ENCODE results near the gene NCK2. TPM values are rescaled to one million over a fixed set of nuclear protein-coding genes. Genes with fewer than 3 reads are reported as not detected.
A peak's percentile ranks its signal among the peaks of the same experiment; 100 is the strongest.

Gene NCK2
- total and polyA plus RNA-seq, 2 of the 13 experiments (the other 11 are each of a cell fraction or from before 2014, with no cell fraction given): 14.8 to 23.5 TPM

DNA sequence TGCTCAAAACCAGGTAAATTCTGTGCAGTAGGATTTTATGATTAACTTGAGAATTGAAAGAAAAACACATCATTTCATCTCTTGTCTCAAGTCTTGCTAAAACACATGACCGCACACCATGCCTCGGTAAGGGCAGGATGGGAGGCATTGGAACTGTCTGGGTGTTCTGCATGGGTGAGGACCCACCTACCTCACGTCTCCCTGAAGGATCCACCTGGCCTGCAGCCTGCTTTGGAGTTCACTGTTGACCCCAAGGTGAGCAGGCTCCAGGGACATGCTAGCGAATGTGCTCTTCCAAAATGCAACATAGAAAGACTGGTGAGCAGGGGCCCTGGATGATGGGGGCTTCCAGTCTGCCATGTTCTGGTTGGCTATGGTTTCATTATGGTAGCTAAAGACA, 131.5 kb downstream of the NCK2 start (continued):
- TF ChIP-seq MLLT10 (CRISPR knock-in tag; IDR thresholded peaks at IDR 0.05) (no peak), ZNF772 (CRISPR knock-in tag; IDR thresholded peaks at IDR 0.05) (no peak), ZNF558 (CRISPR knock-in tag; IDR thresholded peaks at IDR 0.05; ENCODE audit: borderline replicate concordance) (no peak), ZNF781 (CRISPR knock-in tag; IDR thresholded peaks at IDR 0.05; ENCODE audit: borderline replicate concordance, not compliant biosample characterization) (no peak), GTF2F1 (IDR thresholded peaks at IDR 0.05; ENCODE audit: low read length) (no peak), ISX (CRISPR knock-in tag; conservative IDR thresholded peaks at IDR 0.05) (no peak), ZNF75D (CRISPR knock-in tag; IDR thresholded peaks at IDR 0.05; ENCODE audit: borderline replicate concordance) (no peak)
- TF ChIP-seq, protein P1, sequence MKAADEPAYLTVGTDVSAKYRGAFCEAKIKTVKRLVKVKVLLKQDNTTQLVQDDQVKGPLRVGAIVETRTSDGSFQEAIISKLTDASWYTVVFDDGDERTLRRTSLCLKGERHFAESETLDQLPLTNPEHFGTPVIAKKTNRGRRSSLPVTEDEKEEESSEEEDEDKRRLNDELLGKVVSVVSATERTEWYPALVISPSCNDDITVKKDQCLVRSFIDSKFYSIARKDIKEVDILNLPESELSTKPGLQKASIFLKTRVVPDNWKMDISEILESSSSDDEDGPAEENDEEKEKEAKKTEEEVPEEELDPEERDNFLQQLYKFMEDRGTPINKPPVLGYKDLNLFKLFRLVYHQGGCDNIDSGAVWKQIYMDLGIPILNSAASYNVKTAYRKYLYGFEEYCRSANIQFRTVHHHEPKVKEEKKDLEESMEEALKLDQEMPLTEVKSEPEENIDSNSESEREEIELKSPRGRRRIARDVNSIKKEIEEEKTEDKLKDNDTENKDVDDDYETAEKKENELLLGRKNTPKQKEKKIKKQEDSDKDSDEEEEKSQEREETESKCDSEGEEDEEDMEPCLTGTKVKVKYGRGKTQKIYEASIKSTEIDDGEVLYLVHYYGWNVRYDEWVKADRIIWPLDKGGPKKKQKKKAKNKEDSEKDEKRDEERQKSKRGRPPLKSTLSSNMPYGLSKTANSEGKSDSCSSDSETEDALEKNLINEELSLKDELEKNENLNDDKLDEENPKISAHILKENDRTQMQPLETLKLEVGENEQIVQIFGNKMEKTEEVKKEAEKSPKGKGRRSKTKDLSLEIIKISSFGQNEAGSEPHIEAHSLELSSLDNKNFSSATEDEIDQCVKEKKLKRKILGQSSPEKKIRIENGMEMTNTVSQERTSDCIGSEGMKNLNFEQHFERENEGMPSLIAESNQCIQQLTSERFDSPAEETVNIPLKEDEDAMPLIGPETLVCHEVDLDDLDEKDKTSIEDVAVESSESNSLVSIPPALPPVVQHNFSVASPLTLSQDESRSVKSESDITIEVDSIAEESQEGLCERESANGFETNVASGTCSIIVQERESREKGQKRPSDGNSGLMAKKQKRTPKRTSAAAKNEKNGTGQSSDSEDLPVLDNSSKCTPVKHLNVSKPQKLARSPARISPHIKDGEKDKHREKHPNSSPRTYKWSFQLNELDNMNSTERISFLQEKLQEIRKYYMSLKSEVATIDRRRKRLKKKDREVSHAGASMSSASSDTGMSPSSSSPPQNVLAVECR (CRISPR knock-in tag; IDR thresholded peaks at IDR 0.05; ENCODE audit: borderline replicate concordance): no peak

DNA sequence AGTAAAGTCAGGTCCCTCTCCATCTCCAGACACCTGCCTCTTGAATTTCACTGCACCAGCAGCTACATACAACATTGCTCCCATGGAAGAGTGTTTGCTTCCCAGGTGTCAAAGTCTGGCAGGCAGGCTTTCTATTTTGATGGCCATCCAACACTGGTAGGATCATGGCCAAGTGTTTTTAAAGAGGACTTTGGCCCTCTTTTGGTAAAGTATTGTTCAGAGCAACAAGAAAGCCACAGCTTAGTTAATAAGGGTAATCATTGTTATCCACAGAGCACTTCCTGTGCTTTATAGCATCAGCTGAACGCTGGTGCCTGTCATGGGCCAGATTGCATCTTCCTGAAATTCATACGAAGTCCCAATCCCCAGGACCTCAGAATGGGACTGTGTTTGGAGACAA, 133.2 kb downstream of the NCK2 start:
- in situ Hi-C loops (cut with HindIII; ENCODE audit: extremely low pct_ligation_motif_present, low pct_unique_long_range_greater_than_20kb): no loop called here
- intact Hi-C loops (cut with micrococcal nuclease; ENCODE audit: unreplicated experiment): loop anchor here (5.0 kb wide), 1 partner anchor 131 kb away; no protein-coding TSS in a partner anchor
- WGBS (ENCODE audit: low lambda C conversion rate): 75% methylated on average over 2 of the region's 2 CpGs
- Histone ChIP-seq H3K27ac (ENCODE audit: extremely low read length, insufficient read depth, low read length) (no peak overlapping the region), H3K9ac (ENCODE audit: insufficient read depth, low read depth, low read length) (no peak overlapping the region), H2AFZ (ENCODE audit: low read length) (no peak overlapping the region), H3K9me3 (ENCODE audit: low read length) (no peaks in the 10 kb centered on the region), H4K20me1 (ENCODE audit: insufficient read depth, low read length) (no peaks in the 10 kb centered on the region), H3K4me1 (ENCODE audit: insufficient read depth, low read length) (peaks cover 39% of the 10 kb centered on the region), H3K4me2 (ENCODE audit: low read depth, low read length) (no peak overlapping the region), H3K36me3 (replicated peaks in 1 of 2; ENCODE audit: control insufficient read depth in 1 of 2, insufficient read depth in 2 of 2, low read length in 2 of 2) (peaks cover 3 to 6% of the 10 kb centered on the region in 2 experiments; a peak in 1 of 5 replicates), H3K4me3 (replicated peaks in 1 of 3; ENCODE audit: insufficient read depth in 1 of 3, low read depth in 2 of 3, low read length in 3 of 3) (no peak overlapping the region), H3K27me3 (ENCODE audit: control insufficient read depth in 1 of 2, insufficient read depth in 2 of 2, low read length in 2 of 2) (no peaks in the 10 kb centered on the region), H3K79me2 (ENCODE audit: insufficient read depth, low read length) (no peaks in the 10 kb centered on the region)
- ATAC-seq: peak; percentile 56
- no TSS peak for BruUV-seq (replicated peaks)
- POLR2A ChIA-PET: no interaction called here
- CTCF ChIA-PET (ENCODE audit: low intra/inter-chr PET ratio, low total read pairs): no interaction called here
- FAIRE-seq: peak; percentile 56
- DNase-seq (ENCODE audit: low spot score): peak; percentile 30
- TF ChIP-seq SOX5 (CRISPR knock-in tag; IDR thresholded peaks at IDR 0.05; ENCODE audit: borderline replicate concordance) (peak; percentile 80), SP2 (CRISPR knock-in tag; IDR thresholded peaks at IDR 0.05) (no peak), HNF4A (CRISPR knock-in tag; IDR thresholded peaks at IDR 0.05) (0 out of 2 replicates have a peak, but pooled peaks have one; percentile 18), CAMTA2 (CRISPR knock-in tag; IDR thresholded peaks at IDR 0.05; ENCODE audit: borderline replicate concordance) (no peak), TRIM24 (CRISPR knock-in tag; IDR thresholded peaks at IDR 0.05) (no peak), SOX13 (IDR thresholded peaks at IDR 0.05) (peak; percentile 63), SOX13 (CRISPR knock-in tag; conservative IDR thresholded peaks at IDR 0.05 in 1 of 2, IDR thresholded peaks at IDR 0.05 in 1 of 2) (peak in 1 of 2 experiments; percentile 73; a peak in 2 of 4 replicates), GABPA (IDR thresholded peaks at IDR 0.05; ENCODE audit: low read depth, low read length) (no peak), GABPA (CRISPR knock-in tag; IDR thresholded peaks at IDR 0.05; ENCODE audit: low read depth) (0 out of 2 replicates have a peak, but pooled peaks have one; percentile 13)
- TF ChIP-seq, protein P2, sequence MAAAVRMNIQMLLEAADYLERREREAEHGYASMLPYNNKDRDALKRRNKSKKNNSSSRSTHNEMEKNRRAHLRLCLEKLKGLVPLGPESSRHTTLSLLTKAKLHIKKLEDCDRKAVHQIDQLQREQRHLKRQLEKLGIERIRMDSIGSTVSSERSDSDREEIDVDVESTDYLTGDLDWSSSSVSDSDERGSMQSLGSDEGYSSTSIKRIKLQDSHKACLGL (CRISPR knock-in tag; IDR thresholded peaks at IDR 0.05): no peak
- TF ChIP-seq, protein P3, sequence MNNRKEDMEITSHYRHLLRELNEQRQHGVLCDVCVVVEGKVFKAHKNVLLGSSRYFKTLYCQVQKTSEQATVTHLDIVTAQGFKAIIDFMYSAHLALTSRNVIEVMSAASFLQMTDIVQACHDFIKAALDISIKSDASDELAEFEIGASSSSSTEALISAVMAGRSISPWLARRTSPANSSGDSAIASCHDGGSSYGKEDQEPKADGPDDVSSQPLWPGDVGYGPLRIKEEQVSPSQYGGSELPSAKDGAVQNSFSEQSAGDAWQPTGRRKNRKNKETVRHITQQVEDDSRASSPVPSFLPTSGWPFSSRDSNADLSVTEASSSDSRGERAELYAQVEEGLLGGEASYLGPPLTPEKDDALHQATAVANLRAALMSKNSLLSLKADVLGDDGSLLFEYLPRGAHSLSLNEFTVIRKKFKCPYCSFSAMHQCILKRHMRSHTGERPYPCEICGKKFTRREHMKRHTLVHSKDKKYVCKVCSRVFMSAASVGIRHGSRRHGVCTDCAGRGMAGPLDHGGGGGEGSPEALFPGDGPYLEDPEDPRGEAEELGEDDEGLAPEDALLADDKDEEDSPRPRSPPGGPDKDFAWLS (CRISPR knock-in tag; IDR thresholded peaks at IDR 0.05; ENCODE audit: borderline replicate concordance): no peak

All from HepG2 (cell line).